Pons (tissue), 1 donor: Measurements from ENCODE around the gene HPSE2.
"Not testable (repeated sequence)": the region's sequence is repeated elsewhere in the genome, so short reads cannot be mapped to it uniquely, and the experiment has no call there.

Experiments
- DNase-seq: peaks from one replicate; pipeline ENCODE4 v3.0.0-alpha.2; 2016; ENCODE audit warnings: low spot score

HPSE2 gene

DNA sequence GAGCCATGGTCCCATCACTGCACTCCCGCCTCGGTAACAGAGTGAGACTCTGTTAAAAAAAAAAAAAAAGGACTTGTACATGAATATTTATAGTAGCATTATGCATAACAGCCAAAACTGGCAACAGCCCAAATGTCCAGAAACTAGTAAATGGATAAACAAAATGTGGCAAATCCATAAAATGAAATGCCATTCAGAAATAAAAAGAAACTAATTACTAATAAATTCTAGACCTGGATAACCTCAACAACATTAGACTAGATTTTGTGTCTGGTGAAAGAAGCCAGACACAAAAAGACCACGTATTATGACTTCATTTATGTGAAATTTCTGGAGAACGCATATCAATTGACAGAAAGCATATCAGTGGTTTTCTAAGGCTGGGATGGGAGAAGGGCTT, 74.5 kb downstream of the HPSE2 start:
- no peak for DNase-seq

- no peak for DNase-seq
Observed at GRCh38 chr10:99143651-99144050, 92.0 kb downstream of the HPSE2 start.

DNA sequence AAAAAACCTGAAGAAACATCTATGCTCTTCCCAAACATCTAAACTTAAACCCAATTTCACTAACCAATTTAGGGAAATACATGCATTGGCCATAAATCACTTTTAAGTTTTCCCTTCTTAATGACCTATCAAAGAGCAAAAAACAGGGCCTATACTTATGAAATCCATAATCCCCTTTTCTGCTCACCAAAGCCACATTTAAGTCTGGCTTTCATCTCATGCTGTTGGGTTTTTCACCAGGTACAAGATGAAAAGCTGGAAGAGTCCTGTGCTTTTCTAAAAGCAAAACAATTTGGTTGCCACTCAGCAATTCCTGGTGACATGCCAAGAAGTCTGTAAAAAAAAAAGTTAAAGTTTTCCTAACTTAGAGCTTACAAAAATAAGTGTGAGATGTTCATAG, 92.6 kb downstream of the HPSE2 start:
- no peak for DNase-seq

DNA sequence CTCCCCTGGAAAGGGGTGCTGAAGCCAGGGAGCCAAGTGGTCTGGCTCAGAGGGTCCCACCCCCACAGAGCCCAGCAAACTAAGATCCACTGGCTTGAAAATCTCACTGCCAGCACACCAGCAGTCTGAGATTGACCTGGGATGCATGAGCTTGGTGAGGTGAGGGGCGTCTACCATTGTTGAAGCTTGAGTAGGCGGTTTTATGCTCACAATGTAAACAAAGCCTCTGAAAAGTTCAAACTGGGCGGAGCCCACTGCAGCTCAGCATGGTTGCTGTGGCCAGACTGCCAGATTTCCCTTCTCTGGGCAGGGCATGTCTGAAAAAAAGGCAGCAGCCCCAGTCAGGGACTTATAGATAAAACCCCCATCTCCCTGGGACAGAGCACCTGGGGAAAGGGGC, 102.8 kb downstream of the HPSE2 start:
- not testable (repeated sequence) for DNase-seq

- DNase-seq = no peak
Observed at GRCh38 chr10:99125879-99126278, 109.8 kb downstream of the HPSE2 start.

DNA sequence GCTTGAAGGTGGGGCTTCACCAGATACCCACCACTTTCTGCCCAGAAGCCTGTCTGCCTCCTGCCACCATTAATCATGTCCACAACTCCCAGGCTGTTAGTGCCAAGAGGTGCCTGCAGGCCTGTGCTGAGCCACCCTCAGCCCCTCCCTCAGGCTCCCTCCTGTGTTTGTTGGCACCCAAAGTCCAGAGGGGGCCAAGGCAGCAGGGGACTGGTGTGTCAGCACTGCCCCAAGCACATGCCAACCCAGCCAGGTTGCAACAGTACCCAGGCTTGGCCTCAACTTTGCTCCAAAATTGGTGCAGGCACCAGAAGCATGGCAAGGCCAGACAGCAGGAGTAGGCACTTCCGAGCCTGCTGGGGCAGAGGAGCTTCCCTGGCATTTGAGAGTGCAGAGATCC, 111.3 kb downstream of the HPSE2 start:
- no peak for DNase-seq

- DNase-seq = no peak
Observed at GRCh38 chr10:99123851-99124250, 111.8 kb downstream of the HPSE2 start.

DNA sequence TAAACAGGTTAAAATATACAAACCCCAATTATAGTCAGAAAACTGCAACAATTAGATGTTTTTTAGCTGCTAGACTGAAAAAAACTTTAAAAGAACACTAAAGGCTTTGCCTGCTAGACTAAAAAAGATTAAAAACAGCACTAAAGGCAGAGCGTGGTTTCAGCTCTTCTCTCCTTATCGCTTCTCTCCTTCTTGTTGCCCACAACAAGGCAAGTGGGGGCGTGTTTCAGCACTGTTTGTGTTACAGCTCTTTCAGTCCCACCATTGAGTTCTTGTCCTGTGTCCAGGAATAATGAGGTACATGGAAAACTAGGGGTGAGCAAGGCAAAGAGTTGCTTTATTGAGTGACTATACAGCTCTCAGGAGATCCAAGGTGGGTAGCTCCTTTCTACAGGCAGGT, 112.3 kb downstream of the HPSE2 start:
- no peak for DNase-seq

DNA sequence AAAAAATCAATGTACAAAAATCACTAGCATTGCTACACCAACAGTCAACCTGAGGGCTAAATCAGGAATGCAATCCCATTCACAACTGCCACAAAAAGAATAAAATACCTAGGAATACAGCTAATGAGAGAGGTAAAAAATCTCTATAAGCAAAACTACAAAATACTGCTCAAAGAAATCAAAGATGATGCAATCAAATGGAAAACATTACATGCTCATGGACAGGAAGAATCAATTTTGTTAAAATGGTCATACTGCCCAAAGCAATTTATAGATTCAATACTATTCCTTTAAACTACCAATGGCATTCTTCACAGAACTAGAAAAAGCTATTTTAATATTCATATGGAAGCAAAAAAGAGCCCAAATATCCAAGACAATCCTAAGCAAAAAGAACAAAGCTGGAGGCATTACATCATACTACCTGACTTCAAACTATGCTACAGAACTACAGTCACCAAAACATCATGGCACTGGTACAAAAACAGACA, 116.3 kb downstream of the HPSE2 start:
- DNase-seq = no peak

GRCh38 chr10:99115703-99116102, 119.9 kb downstream of the HPSE2 start:
- DNase-seq = no peak

GRCh38 chr10:99085358-99085757, 150.3 kb downstream of the HPSE2 start:
- no peak for DNase-seq

DNA sequence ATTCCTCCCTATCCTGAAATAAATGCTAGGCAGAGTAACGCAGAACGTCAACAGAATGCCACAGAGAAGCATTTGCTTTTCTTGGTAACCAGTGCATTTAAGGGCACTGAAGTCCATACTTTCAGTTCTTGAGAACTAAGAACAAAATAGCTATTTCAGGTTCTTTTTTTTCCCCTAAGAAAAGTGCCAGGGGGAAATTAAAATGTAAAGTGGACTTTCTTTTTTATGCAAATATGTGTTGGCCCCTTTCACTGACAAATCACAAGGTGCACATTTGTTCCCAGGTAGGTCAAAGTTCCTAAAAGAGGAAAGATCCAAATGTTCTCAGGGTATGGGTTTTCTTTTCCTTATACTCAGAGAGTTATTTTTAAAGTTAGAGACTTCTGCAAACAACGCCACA, 151.5 kb downstream of the HPSE2 start:
- DNase-seq = peak; percentile 48

DNA sequence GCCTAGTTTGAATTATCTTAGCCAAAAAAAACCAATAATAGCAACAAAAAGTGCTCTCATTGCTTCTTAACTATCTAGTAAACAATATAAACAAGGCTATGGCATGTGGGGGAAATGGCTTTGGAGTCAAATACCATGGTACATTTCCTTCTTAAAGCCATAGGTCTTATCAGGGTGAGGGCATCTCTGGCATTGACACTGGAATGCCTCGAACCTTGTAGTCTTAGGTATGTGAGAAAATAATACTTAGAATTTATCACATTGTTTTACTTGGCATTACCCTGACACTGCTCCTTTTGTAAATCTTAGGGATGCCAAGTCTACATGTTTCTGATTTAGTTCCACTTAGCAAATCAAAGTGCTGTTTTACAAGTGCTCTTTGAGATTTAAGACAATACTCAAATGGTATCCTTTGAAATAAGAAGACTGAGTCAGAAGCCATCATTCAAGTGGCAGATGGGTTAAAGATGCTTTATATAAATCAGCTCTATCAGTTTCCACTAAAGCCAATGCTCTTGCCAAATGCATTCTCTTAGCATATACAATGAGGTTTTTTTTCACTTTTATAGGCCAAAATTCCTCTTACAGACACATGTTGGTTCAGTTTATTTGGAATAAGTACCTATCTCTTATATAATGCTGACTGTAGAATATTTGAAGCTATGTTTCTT, 155.2 kb downstream of the HPSE2 start:
- DNase-seq = no peak

- no peak for DNase-seq
Observed at GRCh38 chr10:99062591-99062990, 173.1 kb downstream of the HPSE2 start.

- DNase-seq = no peak
Observed at GRCh38 chr10:99058762-99059161, 176.9 kb downstream of the HPSE2 start.

DNA sequence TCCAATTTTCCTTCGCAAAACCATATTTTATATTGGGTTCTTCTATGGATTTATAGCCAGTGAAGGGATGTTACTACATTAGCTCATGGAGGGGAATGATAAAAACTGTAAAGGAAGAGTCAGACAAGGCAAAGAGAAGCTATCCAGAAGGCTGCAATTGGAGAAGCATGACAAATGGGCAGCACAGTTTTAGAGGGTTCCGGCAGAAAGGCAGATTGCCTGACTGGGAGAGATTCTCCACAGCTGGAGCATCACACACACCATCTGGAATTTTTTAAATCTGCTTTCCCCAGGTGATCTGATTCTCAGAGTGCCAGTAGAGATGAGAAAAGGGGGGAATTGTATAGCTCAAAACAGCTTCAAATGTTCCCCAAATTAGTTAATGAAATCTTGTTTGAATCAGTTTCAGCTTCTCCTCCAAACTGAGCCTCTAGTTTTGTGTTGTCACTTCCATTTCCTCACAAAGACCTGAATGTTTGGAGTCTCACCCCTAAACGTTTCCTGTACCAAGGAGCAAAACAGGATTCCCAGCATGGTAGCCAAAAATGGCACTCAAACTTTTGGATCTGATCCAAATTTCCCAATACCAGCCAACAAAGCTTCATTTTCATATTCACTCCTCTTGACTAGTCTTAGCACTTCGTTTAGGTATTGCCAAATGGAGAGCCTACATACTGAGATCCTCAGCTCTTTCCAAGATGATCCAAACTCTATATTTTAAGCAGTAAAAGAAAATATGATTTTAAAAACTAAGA, 177.5 kb downstream of the HPSE2 start:
- no peak for DNase-seq

- no peak for DNase-seq
Observed at GRCh38 chr10:99045671-99046070, 190.0 kb downstream of the HPSE2 start.

GRCh38 chr10:99042051-99042771, 193.4 kb downstream of the HPSE2 start:
- DNase-seq = no peak

DNA sequence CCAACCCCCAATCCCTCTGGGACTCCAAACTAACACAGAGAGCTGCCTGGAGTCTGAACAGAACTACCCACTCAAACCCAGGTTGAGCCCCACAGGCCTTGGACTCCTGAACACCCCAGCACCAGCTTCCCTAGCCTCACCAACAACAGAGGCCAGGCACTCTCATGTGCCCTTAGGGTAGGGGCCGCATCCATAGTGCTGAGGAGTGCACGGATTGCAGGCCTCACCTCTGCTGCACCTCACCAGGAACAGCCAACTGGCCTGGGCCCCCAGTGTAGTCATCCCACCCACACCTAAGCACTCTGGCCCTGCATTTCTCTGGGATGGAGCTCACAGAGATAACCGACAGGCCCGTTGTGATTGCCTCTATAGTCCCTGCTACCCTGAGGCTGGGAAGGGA, 194.2 kb downstream of the HPSE2 start:
- DNase-seq = no peak

DNA sequence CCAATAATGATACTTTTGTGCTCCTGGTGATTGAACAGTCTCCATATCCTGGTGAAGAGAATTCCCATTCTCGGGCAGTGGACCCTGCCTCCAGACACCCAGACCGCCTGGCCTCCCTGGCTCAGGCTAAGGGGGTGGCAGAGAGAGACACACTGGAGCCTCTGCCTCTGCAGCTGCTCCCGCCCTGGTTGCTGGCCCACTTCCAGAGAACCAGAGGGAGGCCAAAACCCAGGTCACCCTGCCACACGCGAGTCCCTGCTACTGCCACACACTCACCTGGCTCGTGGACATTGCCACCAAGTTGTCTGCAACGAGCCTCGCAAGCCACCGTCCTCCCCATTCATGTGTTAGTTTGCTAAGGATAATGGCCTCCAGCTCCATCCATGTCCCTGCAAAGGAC, 221.8 kb downstream of the HPSE2 start:
- no peak for DNase-seq

DNA sequence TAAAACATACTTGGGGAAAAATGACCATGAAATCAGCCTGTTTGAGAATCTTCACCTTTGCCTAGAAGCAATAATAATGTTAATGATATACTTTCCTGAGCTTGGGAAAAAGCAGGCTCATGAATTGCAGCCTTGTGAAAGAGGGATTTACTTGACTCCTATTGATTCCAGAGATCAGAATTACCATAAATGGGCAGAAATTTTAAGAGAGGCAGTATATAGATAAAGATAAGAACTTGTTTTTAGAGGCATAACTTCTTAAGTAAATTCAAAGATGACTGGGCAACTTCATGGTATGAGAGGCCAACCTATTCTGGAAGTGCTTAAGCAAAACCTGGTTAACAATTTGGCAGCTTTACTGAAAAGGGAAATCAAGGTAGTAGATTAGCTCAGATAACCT, 225.4 kb downstream of the HPSE2 start:
- DNase-seq = no peak

- DNase-seq = no peak
Observed at GRCh38 chr10:99008054-99008453, 227.6 kb downstream of the HPSE2 start.

GRCh38 chr10:99007457-99007856, 228.2 kb downstream of the HPSE2 start:
- DNase-seq = no peak
